ENCODE data around the gene ZCCHC10.

DNA sequence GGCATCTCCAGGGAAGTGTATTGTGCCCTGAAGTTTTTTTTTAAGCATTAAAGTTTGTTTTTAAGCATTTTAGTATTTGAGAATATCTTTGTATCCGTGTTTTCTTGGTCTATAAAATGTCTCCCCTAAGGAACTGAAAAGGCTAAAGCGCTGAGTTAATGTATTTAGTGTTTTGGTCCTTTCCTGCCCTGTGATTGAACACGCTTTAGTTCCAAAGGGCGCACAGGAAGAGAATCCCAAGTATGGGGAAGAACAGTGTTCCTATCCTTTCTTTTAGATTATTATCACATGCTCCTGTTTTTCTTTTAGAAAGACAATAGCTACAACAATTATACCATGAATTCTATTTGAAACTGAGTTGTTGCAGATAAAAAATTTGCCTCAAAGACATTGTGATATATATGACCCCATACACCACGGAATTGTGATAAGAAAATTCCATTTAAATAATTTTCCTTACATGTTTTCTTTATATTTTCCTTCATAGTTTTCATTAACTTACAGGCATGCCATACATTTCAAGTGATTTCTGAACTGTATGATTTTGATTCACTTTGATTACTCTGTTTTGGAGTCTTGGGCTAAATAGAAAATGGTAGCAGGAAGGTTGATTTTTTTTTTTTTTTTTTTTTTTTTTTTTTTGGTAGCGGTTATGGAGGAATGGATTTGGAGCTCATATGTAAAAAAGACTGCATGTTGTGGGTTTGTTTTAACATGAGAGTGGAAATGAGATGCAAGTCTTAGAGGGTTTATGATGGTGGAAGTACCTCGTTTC is 28.5 kb upstream of the ZCCHC10 start:
- TF ChIP-seq, protein P1, sequence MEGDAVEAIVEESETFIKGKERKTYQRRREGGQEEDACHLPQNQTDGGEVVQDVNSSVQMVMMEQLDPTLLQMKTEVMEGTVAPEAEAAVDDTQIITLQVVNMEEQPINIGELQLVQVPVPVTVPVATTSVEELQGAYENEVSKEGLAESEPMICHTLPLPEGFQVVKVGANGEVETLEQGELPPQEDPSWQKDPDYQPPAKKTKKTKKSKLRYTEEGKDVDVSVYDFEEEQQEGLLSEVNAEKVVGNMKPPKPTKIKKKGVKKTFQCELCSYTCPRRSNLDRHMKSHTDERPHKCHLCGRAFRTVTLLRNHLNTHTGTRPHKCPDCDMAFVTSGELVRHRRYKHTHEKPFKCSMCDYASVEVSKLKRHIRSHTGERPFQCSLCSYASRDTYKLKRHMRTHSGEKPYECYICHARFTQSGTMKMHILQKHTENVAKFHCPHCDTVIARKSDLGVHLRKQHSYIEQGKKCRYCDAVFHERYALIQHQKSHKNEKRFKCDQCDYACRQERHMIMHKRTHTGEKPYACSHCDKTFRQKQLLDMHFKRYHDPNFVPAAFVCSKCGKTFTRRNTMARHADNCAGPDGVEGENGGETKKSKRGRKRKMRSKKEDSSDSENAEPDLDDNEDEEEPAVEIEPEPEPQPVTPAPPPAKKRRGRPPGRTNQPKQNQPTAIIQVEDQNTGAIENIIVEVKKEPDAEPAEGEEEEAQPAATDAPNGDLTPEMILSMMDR (IDR thresholded peaks at IDR 0.05; ENCODE audit: low read length) = no peak
- no peak for TF ChIP-seq EZH2 (IDR thresholded peaks at IDR 0.05; ENCODE audit: borderline replicate concordance, low read length)

Data from OCI-LY1 (cell line).